Smooth muscle cell (in vitro differentiated cells): ENCODE measurements around the gene MAPK12. TPM values are rescaled to one million over a fixed set of nuclear protein-coding genes. Genes with fewer than 3 reads are reported as not detected.

Experiments
- DNase-seq: peaks from one replicate; lab custom pipeline; 2025; ENCODE audit not compliant: unreplicated experiment; lab: John Stamatoyannopoulos, UW
- H2AFZ ChIP-seq: fragments of 200-600 bp; sonication (generic); 2 replicates; pipeline ENCODE4 v1.6.0; 2016; ENCODE audit warnings: antibody characterized with exemption, low read depth, mild to moderate bottlenecking
- H3F3A ChIP-seq: fragments of 200-600 bp; sonication (generic); 2 replicates; pipeline ENCODE4 v1.6.0; 2017; ENCODE audit warnings: antibody characterized with exemption, low read depth
- H3K27ac ChIP-seq: fragments of 200-600 bp; sonication (generic); 2 replicates; pipeline ENCODE4 v1.5.1; 2016; ENCODE audit warnings: low read depth, mild to moderate bottlenecking
- H3K27me3 ChIP-seq: fragments of 200-600 bp; sonication (generic); 2 replicates; pipeline ENCODE4 v1.6.1; 2016; ENCODE audit warnings: low read depth, mild to moderate bottlenecking
- H3K36me3 ChIP-seq: fragments of 200-600 bp; sonication (generic); 2 replicates; pipeline ENCODE4 v1.5.1; 2016; ENCODE audit warnings: low read depth
- H3K4me1 ChIP-seq: fragments of 200-600 bp; sonication (generic); 2 replicates; pipeline ENCODE4 v1.5.1; 2016; ENCODE audit warnings: low read depth
- H3K4me2 ChIP-seq: fragments of 200-600 bp; sonication (generic); 2 replicates; pipeline ENCODE4 v1.6.0; 2016; ENCODE audit warnings: mild to moderate bottlenecking
- H3K4me3 ChIP-seq: fragments of 200-600 bp; sonication (generic); 2 replicates; pipeline ENCODE4 v1.5.1; 2016; ENCODE audit warnings: mild to moderate bottlenecking
- H3K79me2 ChIP-seq: fragments of 200-600 bp; sonication (generic); 2 replicates; pipeline ENCODE4 v1.6.0; 2016; ENCODE audit warnings: low read depth, mild to moderate bottlenecking
- H3K9ac ChIP-seq: fragments of 200-600 bp; sonication (generic); 2 replicates; pipeline ENCODE4 v1.6.0; 2016; ENCODE audit warnings: low read depth
- H3K9me3 ChIP-seq: fragments of 200-600 bp; sonication (generic); replicated peaks from 2 replicates; pipeline ENCODE4 v1.5.1; 2016; ENCODE audit warnings: low read depth
- H4K20me1 ChIP-seq: fragments of 200-600 bp; sonication (generic); 2 replicates; pipeline ENCODE4 v1.6.0; 2016; ENCODE audit warnings: low read depth
- CTCF ChIP-seq: fragments of 200-600 bp; sonication (generic); IDR thresholded peaks from 2 replicates; pipeline ENCODE4 v1.5.1; 2017; ENCODE audit warnings: borderline replicate concordance, mild to moderate bottlenecking, antibody characterized with exemption; ENCODE audit not compliant: insufficient read depth, poor library complexity, severe bottlenecking
- WGBS: methylation state at CpG from one replicate; pipeline ENCODE4 v1.1.7; 2016; ENCODE audit warnings: low lambda C conversion rate; 5-methylcytosine and 5-hydroxymethylcytosine counted together
- polyA plus RNA-seq: library from polyadenylated mRNA; unstranded; fragments of >200 nt; fragmentation: Nextera tagmentation; extraction: Ambion mirVana; gene quantifications from 2 replicates; pipeline ENCODE4 v1.2.1, GENCODE V29; 2016
- total RNA-seq: library from RNA; depleted of rRNA; stranded (reverse); fragments of >200 nt; gene quantifications from 2 replicates; pipeline ENCODE4 v1.2.3, GENCODE V29; 2014

MAPK12 gene
- total and polyA plus RNA-seq, 2 experiments from 2014 or later, result 14.9 to 26.2 TPM

GRCh38 chr22:50284479-50284878 is 23.0 kb upstream of the MAPK12 start:
- no peaks in the 10 kb centered on the region for H3K9me3 ChIP-seq
- no peak overlapping the region for H3K27ac ChIP-seq
- TF ChIP-seq CTCF, result no peak
- H3K79me2 ChIP-seq, result peaks cover 42% of the 10 kb centered on the region
- H3K4me2 ChIP-seq, result no peak overlapping the region
- H3K4me3 ChIP-seq, result no peak overlapping the region
- no peaks in the 10 kb centered on the region for H3K36me3 ChIP-seq
- H2AFZ ChIP-seq, result no peak overlapping the region
- 97% methylated on average over 11 of the region's 13 CpGs for WGBS
- DNase-seq, result no peak
- H3K4me1 ChIP-seq, result no peaks in the 10 kb centered on the region
- no peaks in the 10 kb centered on the region for H3K27me3 ChIP-seq
- H4K20me1 ChIP-seq, result peaks cover 92% of the 10 kb centered on the region
- H3F3A ChIP-seq, result no peaks in the 10 kb centered on the region
- H3K9ac ChIP-seq, result no peak overlapping the region

- Histone ChIP-seq H3K9me3 (no peaks in the 10 kb centered on the region), H4K20me1 (peaks cover 92% of the 10 kb centered on the region), H3K4me1 (no peaks in the 10 kb centered on the region), H3K27ac (no peak overlapping the region), H3K9ac (no peak overlapping the region), H3K4me2 (no peak overlapping the region), H3F3A (no peaks in the 10 kb centered on the region), H3K36me3 (no peaks in the 10 kb centered on the region), H3K27me3 (no peaks in the 10 kb centered on the region), H2AFZ (no peak overlapping the region), H3K4me3 (no peak overlapping the region), H3K79me2 (peaks cover 36% of the 10 kb centered on the region)
- 97% methylated on average over 28 of the region's 30 CpGs for WGBS
- no peak for DNase-seq
- TF ChIP-seq CTCF, result no peak
Measured at GRCh38 chr22:50283821-50284220, 22.3 kb upstream of the MAPK12 start.

GRCh38 chr22:50282361-50283155 is 21.1 kb upstream of the MAPK12 start:
- H3K36me3 ChIP-seq, result no peaks in the 10 kb centered on the region

More at GRCh38 chr22:50282361-50283155, 21.1 kb upstream of the MAPK12 start:
- H3K9me3 ChIP-seq, result no peaks in the 10 kb centered on the region
- H3K79me2 ChIP-seq, result peaks cover 23% of the 10 kb centered on the region
- no peak overlapping the region for H3K4me3 ChIP-seq
- no peaks in the 10 kb centered on the region for H3K4me1 ChIP-seq
- peak overlapping the region; percentile 59 for H3K27ac ChIP-seq
- no peaks in the 10 kb centered on the region for H3F3A ChIP-seq
- DNase-seq, result no peak
- H3K9ac ChIP-seq, result no peak overlapping the region
- 83% methylated on average over 41 of the region's 45 CpGs for WGBS
- H4K20me1 ChIP-seq, result peaks cover 92% of the 10 kb centered on the region
- H3K4me2 ChIP-seq, result peak overlapping the region; percentile 17
- no peaks in the 10 kb centered on the region for H3K27me3 ChIP-seq
- no peak for TF ChIP-seq CTCF
- H2AFZ ChIP-seq, result no peak overlapping the region
